Amniotic stem cell (primary cell): ENCODE results near the gene TMEM178B.

Experiments used
- DNase-seq: peaks from one replicate; lab custom pipeline; 2025; lab: John Stamatoyannopoulos, UW

Gene TMEM178B

GRCh38 chr7:141221007-141221612 lies 147.2 kb downstream of the TMEM178B start:
- DNase-seq: no peak

- no peak for DNase-seq
Observed at GRCh38 chr7:141225916-141226618, 152.2 kb downstream of the TMEM178B start.

GRCh38 chr7:141227454-141227853 lies 153.6 kb downstream of the TMEM178B start:
- no peak for DNase-seq

GRCh38 chr7:141228482-141228881 lies 154.6 kb downstream of the TMEM178B start:
- no peak for DNase-seq

- DNase-seq: no peak
Observed at GRCh38 chr7:141231018-141231792, 157.3 kb downstream of the TMEM178B start.

- no peak for DNase-seq
Observed at GRCh38 chr7:141232286-141233051, 158.6 kb downstream of the TMEM178B start.

GRCh38 chr7:141234335-141235105 lies 160.7 kb downstream of the TMEM178B start:
- no peak for DNase-seq

- no peak for DNase-seq
Observed at GRCh38 chr7:141235656-141236055, 161.8 kb downstream of the TMEM178B start.

- no peak for DNase-seq
Observed at GRCh38 chr7:141238596-141239243, 164.9 kb downstream of the TMEM178B start.

- DNase-seq: no peak
Observed at GRCh38 chr7:141239661-141240060, 165.8 kb downstream of the TMEM178B start.

GRCh38 chr7:141242568-141242967 lies 168.7 kb downstream of the TMEM178B start:
- DNase-seq: no peak

- DNase-seq: no peak
Observed at GRCh38 chr7:141243368-141243767, 169.5 kb downstream of the TMEM178B start.

GRCh38 chr7:141244435-141244834 lies 170.6 kb downstream of the TMEM178B start:
- no peak for DNase-seq

GRCh38 chr7:141246426-141246825 lies 172.6 kb downstream of the TMEM178B start:
- DNase-seq: no peak

GRCh38 chr7:141251180-141251579 lies 177.3 kb downstream of the TMEM178B start:
- no peak for DNase-seq

- no peak for DNase-seq
Observed at GRCh38 chr7:141251957-141252356, 178.1 kb downstream of the TMEM178B start.

- no peak for DNase-seq
Observed at GRCh38 chr7:141257597-141257996, 183.7 kb downstream of the TMEM178B start.

GRCh38 chr7:141258559-141258958 lies 184.7 kb downstream of the TMEM178B start:
- no peak for DNase-seq

GRCh38 chr7:141262101-141263090 lies 188.5 kb downstream of the TMEM178B start:
- no peak for DNase-seq

GRCh38 chr7:141263508-141263907 lies 189.6 kb downstream of the TMEM178B start:
- DNase-seq: no peak
